ENCODE measurements around the gene AMN.

Gene AMN

DNA sequence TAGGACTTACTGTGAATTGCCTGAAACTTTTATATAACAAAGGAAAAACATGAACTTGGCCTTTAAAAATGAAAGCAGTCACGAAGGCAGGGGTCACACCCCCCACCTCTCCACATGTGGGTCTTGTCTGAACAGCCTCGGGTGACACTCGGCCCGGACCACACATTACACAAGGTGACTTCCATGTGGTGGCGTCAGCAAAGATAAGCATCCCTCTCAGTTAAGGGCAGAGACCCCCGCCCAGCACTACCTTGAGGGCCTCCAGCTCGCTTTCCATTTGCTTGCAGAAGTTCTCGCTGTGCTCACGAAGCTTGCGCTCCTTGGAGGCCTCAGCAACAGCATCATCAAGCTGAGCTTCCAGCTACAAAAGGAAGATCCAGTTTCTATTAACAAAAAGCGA lies 47.4 kb downstream of the AMN start:
- DNase-seq, result no peak

DNA sequence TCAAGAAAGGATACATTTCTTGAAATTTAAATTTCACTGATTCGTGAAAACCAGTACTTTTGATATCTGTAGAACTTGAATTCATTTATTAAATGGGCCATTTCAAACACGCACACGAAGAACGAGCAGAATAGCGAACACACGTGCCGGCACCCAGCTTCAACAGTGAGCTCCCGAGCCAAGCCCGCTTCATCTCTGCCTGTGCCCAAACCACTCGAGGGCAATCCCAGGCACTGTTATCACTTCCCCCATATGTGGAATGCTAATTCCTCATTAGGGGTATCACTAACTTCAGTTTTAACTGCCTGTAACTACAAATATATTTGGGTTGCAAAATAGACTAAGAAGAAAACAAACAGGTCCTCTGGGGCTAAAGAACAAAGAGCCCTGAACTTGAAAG lies 48.0 kb downstream of the AMN start:
- no peak for DNase-seq

DNA sequence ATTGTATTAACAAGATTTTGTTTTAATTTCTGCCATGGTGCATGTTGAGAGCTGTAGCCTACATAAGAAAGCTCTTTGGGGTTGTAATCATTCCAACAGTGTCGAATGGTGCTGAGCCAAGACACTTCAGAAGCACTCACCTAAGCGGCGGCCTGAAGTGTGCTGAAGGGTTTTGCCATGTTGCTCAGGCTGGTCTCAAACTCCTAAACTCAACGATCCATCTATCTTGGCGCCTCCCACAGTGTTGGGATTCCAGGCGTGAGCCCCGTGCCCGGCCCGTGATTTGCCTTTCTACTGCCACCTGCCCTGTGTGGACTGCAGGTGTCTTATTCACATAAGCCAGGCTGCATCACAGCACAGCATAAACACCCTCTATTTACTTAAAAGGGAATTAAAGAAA lies 48.9 kb downstream of the AMN start:
- DNase-seq, result no peak

- no peak for DNase-seq
Observed at GRCh38 chr14:102971836-102972606, 49.6 kb downstream of the AMN start.

GRCh38 chr14:102973706-102974285 lies 51.3 kb downstream of the AMN start:
- no peak for DNase-seq

DNA sequence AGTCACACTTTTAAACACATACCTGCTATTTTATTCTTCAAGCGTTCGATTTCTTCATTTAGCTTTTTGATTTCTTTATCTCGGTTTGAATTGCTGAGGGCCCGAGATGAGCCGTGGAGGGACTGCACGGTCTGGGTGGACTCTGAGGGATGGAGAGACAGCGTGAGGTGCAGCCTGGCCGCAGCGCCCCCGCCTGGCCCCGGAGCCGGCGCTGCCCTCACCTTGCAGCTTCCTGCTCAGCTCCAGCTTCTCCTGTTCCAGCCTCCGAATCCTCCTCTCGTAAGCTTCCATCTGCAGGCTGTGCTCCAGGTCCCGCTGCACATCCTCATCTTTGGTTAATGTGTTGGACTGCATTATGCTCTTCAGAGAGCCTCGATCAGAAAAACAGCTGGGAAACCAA lies 53.2 kb downstream of the AMN start:
- no peak for DNase-seq

DNA sequence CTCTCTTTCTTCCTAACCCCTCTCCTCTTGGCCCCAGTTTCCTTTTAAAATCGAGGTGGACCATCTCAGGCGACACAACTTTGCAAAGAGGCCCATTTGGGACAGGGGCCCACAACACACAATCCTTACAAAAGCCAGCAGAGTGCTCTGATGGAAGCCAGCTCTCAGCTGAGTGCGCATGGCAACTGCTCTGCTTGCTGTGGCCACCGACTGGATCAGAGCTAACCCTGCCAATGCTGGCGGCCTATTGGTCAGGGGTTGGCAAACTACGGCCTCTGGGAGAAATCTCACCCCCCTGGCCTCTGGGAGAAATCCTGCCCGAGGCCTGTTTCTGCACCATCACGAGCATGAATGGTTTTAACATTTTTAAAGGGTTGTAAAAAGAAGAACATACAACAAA lies 55.0 kb downstream of the AMN start:
- no peak for DNase-seq

DNA sequence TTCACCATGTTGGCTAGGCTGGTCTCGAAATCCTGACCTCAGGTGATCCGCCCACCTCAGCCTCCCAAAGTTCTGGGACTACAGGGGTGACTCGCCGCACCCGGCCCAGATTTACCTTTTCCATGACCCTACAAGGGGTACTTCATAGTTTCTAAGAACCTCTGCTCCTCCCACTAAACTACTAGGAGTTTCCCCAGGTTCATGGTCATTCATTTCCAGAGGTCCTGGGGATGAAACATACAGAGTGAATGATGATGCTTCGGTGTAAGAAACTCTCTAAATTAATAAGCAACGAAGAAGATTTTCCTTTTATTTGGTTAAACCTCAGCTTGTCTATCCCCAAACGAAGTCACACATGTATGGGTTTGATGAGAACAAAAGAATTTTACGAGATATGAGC lies 56.9 kb downstream of the AMN start:
- DNase-seq, result no peak

- no peak for DNase-seq
Observed at GRCh38 chr14:102980409-102980810, 57.9 kb downstream of the AMN start.
